ENCODE results near the gene CDC42BPB.

CDC42BPB gene

GRCh38 chr14:103097244-103097993, 40.1 kb upstream of the CDC42BPB start:
- POLR2A ChIA-PET = interaction anchor here (1.5 kb wide), 1 partner anchor 11 kb away, joined by 3 read pairs; no protein-coding TSS in a partner anchor
- H3K27ac ChIP-seq (ENCODE audit: extremely low read depth, low read depth, low read length) = no peak overlapping the region
- CTCF ChIA-PET = interaction anchor here (0.5 to 3.6 kb wide), 4 partner anchors 8 to 199 kb away, joined by 3 to 44 read pairs (median 6); no protein-coding TSS in a partner anchor
- no peaks in the 10 kb centered on the region for H3K9me3 ChIP-seq (ENCODE audit: control insufficient read depth, insufficient read depth, low read depth, low read length)
- H3K4me1 ChIP-seq (ENCODE audit: control insufficient read depth, insufficient read depth, low read length) = 0 out of 2 replicates have a peak, but pooled peaks cover 2% of the 10 kb centered on the region
- no peak overlapping the region for H3K4me3 ChIP-seq (ENCODE audit: low read depth, low read length)
- no peaks in the 10 kb centered on the region for H3K36me3 ChIP-seq (ENCODE audit: control insufficient read depth in 2 of 2, insufficient read depth in 1 of 2, low read length in 2 of 2)
- no peak for TF ChIP-seq ZNF560 (tag by site-specific recombination; IDR thresholded peaks at IDR 0.05; ENCODE audit: borderline replicate concordance)
- peak; percentile 19; the same call in 1 of the 2 replicates for TF ChIP-seq GLIS2 (tag by site-specific recombination; IDR thresholded peaks at IDR 0.05)

- POLR2A ChIA-PET = interaction anchor here (1.5 kb wide), 1 partner anchor 10 kb away, joined by 3 read pairs; no protein-coding TSS in a partner anchor
- Histone ChIP-seq H3K36me3 (ENCODE audit: control insufficient read depth in 2 of 2, insufficient read depth in 1 of 2, low read length in 2 of 2) (no peaks in the 10 kb centered on the region), H3K9me3 (ENCODE audit: control insufficient read depth, insufficient read depth, low read depth, low read length) (no peaks in the 10 kb centered on the region), H3K4me3 (ENCODE audit: low read depth, low read length) (no peak overlapping the region), H3K4me1 (ENCODE audit: control insufficient read depth, insufficient read depth, low read length) (0 out of 2 replicates have a peak, but pooled peaks cover 2% of the 10 kb centered on the region), H3K27ac (ENCODE audit: extremely low read depth, low read depth, low read length) (no peak overlapping the region)
- TF ChIP-seq ZNF626 (tag by site-specific recombination; IDR thresholded peaks at IDR 0.05) (no peak), YY1 (tag by site-specific recombination; IDR thresholded peaks at IDR 0.05) (no peak), ZFP69B (tag by site-specific recombination; IDR thresholded peaks at IDR 0.05) (no peak), PRDM1 (tag by site-specific recombination; IDR thresholded peaks at IDR 0.05) (no peak), BCL6B (tag by site-specific recombination; IDR thresholded peaks at IDR 0.05) (no peak), ZNF362 (tag by site-specific recombination; IDR thresholded peaks at IDR 0.05) (no peak), ZNF292 (tag by site-specific recombination; IDR thresholded peaks at IDR 0.05; ENCODE audit: borderline replicate concordance, low read depth) (no peak), REPIN1 (tag by site-specific recombination; IDR thresholded peaks at IDR 0.05; ENCODE audit: low read depth) (no peak), ZNF580 (tag by site-specific recombination; IDR thresholded peaks at IDR 0.05) (no peak), ZNF394 (tag by site-specific recombination; IDR thresholded peaks at IDR 0.05; ENCODE audit: borderline replicate concordance) (no peak)
- CTCF ChIA-PET = interaction anchor here (0.6 to 3.6 kb wide), 6 partner anchors 9 to 1627 kb away, joined by 3 to 44 read pairs (median 4); no protein-coding TSS in a partner anchor
Observed at GRCh38 chr14:103096387-103096786, 39.0 kb upstream of the CDC42BPB start.

- Histone ChIP-seq H3K4me1 (ENCODE audit: control insufficient read depth, insufficient read depth, low read length) (peaks cover 2% of the 10 kb centered on the region; the same call in 1 of the 2 replicates), H3K36me3 (ENCODE audit: control insufficient read depth in 2 of 2, insufficient read depth in 1 of 2, low read length in 2 of 2) (no peaks in the 10 kb centered on the region), H3K4me3 (ENCODE audit: low read depth, low read length) (no peak overlapping the region), H3K9me3 (ENCODE audit: control insufficient read depth, insufficient read depth, low read depth, low read length) (no peaks in the 10 kb centered on the region), H3K27ac (ENCODE audit: extremely low read depth, low read depth, low read length) (no peak overlapping the region)
- TF ChIP-seq ZSCAN4 (tag by site-specific recombination; IDR thresholded peaks at IDR 0.05) = no peak
- TF ChIP-seq RBAK (tag by site-specific recombination; IDR thresholded peaks at IDR 0.05) = no peak
- TF ChIP-seq SP3 (tag by site-specific recombination; IDR thresholded peaks at IDR 0.05) = 0 out of 2 replicates have a peak, but pooled peaks have one; percentile 11
- TF ChIP-seq ZNF785 (tag by site-specific recombination; IDR thresholded peaks at IDR 0.05) = no peak
- peak; percentile 67; the same call in 1 of the 2 replicates for TF ChIP-seq KLF17 (tag by site-specific recombination; IDR thresholded peaks at IDR 0.05)
- TF ChIP-seq GLI4 (tag by site-specific recombination; IDR thresholded peaks at IDR 0.05) = peak; percentile 97
- no peak for TF ChIP-seq ZNF501 (tag by site-specific recombination; IDR thresholded peaks at IDR 0.05)
- CTCF ChIA-PET = interaction anchor here (0.9 to 3.6 kb wide), 3 partner anchors 10 to 296 kb away, joined by 4 to 44 read pairs (median 5); no protein-coding TSS in a partner anchor
- POLR2A ChIA-PET = no interaction called here
Observed at GRCh38 chr14:103095210-103095778, 37.9 kb upstream of the CDC42BPB start.
